Middle frontal gyrus (tissue), 1 donor: ENCODE measurements around the gene NXT1.

Experiments
- DNase-seq: peaks from one replicate; pipeline ENCODE4 v3.0.0-alpha.2; 2015; ENCODE audit warnings: low spot score; ENCODE audit errors: extremely low spot score

Gene NXT1

DNA sequence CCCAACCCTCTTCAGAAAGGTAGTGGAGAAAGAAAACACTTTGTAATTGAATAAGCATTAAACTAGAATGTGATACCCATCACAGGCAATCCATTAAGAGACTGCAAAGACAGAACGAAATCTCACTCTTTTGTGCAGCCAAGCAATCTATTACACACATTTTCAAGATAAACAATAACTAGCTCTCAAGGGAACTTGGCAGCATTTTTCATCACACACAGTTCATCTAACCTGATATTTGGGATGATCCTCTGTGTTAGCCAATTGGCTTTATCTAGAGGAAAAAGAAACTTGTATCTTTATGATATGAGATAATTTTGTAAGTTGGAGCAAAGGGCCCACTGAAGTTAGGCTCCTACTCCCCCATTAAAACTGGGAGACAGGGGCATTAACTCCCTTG is 9.9 kb downstream of the NXT1 start:
- DNase-seq = no peak

DNA sequence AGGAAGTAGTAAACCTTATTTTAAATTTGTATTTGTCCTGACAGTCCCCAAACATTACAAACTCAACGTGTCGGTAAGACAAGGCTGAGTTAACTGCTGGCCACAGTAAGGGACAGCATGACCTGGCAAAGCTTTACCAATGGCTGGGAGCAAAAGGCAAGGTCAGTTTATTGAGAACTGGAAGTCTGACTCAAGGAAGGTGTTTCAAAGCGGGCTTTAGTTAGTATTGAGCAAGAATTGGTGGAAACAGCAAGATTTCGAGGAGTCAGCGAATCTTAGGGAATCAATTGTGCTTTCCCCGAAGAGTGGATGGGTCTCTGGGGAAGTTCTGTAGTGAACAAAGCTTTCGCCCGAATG is 10.5 kb downstream of the NXT1 start:
- no peak for DNase-seq

DNA sequence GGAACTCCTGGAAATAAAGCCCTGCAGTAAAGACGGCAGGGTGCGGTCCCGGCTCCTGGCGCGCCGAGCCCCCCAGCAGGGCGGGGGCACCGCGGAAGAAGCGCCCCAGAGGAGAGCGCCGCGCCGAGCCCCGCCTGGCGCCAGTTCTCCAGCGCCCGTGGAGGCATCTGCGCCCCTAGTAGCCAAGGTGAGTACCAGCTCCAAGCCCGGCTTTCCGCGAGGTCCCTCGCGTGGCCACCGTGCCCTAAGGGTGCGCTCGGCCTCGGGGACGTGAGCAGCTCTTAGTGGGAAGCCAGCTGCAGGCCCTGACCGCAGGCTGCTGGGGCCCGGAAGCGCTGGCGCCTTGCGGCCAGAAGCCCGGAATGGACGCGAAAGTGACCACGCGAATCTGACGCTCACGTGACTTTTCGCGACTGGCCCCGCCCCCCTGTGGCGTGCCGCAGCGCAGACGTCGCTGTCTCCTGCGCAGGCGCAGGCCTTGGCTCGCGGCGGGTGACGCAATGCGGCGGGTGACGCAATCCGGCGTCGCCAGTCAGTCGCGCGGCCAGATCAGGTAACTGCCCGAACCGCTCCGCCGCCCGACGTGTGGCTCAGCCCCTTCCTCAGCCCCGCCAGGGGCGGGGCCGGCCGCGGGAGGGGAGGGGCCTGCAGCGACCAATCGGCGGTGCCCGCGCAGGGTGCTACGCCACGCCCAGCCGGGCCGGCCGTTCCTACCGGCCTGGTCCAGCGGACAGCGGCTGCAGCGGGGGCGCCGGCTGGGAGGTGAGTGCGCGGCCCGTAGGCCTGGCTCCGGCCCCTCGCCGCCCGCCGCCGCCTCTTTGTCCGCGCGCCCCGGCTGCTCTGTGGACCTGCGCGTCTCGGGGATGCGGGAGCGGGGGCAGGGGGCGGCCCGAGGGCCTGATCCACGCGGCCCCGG is 11.1 kb downstream of the NXT1 start, which contains the start of gene GZF1:
GZF1 (plus strand) TSS at position 707 of the 916 bp plus-strand sequence. CDS start 2,202 bp downstream, outside the sequence.
- peak; percentile 95 for DNase-seq

GRCh38 chr20:23362392-23363256 is 12.0 kb downstream of the NXT1 start:
- no peak for DNase-seq

DNA sequence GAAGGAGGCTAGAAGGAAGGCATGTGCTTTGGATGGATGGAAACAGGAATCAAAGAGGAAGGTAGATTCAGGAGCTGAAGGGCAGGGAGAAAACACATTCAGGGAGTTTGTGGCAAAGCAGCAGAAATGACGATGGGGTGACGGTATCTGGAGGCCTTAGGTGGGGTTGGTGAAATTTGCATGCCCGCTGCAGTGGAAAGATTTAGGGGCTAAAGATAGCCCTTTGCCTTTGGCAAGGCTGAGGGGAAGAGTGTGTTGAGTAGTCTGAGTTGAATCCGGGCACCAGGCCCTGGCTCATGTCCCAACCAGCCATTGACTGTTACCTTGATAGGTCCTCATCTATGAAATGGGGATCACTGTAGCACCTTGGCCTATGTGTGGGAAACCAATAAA is 12.7 kb downstream of the NXT1 start:
- DNase-seq = no peak

GRCh38 chr20:23365390-23366165 is 15.0 kb downstream of the NXT1 start:
- DNase-seq = no peak

DNA sequence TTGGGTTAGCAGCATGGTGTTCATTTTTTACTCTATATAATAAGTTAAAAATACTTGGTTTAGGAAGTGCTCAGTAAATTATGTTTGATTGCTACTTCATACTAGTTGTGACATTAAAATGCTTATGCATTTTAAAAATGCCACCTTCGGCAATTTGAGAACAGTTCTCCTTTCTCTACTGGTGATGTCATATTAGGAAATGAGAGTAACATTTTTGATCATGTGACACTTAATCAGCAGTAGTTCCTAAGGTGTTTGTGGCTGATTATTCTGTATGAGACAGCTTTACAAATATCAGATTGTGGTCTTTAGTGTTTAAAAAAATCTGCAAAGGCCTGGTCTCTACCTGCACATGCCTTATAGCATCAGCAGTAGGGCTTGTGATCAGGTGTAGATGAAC is 15.8 kb downstream of the NXT1 start:
- no peak for DNase-seq

- DNase-seq = no peak
These were observed 17.2 kb downstream of the NXT1 start for GRCh38 chr20:23367770-23368169.

DNA sequence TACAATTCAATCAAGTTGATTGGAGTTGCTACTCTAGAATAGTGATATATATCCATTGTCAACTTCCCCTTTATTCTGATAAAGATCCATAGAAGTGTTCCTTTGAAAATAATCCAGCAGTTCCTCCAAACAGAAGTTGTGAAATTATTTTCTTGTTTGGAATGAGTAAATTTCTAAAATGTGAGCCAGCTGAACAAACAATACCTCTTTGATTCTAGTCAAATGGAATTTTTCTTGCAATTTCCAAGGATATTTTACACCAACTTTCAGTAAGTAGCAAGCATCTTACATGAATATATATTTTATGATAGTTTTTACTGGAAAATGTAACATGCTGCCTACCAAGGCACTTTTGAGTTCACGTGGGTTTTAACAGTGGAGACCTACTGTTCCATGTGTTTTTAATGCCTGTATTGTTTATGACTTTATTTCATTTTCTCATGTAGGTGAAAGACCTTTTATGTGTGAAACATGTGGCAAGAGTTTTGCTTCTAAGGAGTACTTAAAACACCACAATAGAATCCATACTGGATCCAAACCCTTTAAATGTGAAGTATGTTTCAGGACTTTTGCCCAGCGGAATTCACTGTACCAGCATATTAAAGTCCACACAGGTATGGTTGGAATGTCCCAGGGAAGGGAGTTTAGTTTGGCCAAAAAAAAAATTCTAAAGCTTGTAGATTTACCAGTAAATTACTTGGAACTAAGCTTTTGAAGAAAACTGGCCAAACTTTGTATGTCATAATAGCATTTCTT is 17.9 kb downstream of the NXT1 start:
- DNase-seq = no peak

- no peak for DNase-seq
These were observed 18.7 kb downstream of the NXT1 start for GRCh38 chr20:23369072-23369823.

GRCh38 chr20:23370274-23370673 is 19.7 kb downstream of the NXT1 start:
- DNase-seq = no peak

DNA sequence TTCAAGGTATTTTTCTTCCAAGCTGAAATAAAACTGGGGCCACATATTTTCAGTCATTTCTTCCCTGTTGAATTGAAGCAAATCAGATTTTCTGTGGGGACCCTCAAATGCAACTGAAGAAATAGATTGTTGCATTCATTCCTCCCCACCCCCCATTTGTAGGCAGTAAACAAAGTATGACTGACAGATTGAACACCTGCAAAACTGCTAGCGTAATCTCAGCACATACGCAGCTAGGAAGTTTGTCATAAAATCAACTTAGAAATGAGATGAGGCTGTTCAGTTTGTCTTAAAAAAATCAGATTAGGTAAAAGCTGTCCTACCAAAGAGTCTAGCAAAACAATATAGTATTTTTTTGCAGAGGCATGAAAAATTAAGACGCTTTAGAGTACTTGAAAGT is 20.3 kb downstream of the NXT1 start:
- DNase-seq = no peak

- no peak for DNase-seq
These were observed 20.9 kb downstream of the NXT1 start for GRCh38 chr20:23371496-23371895.

- DNase-seq = no peak
These were observed 23.9 kb downstream of the NXT1 start for GRCh38 chr20:23374441-23374840.

GRCh38 chr20:23375827-23376226 is 25.2 kb downstream of the NXT1 start:
- DNase-seq = no peak

GRCh38 chr20:23379772-23380171 is 29.2 kb downstream of the NXT1 start:
- no peak for DNase-seq

- no peak for DNase-seq
These were observed 31.3 kb downstream of the NXT1 start for GRCh38 chr20:23381876-23382275.

DNA sequence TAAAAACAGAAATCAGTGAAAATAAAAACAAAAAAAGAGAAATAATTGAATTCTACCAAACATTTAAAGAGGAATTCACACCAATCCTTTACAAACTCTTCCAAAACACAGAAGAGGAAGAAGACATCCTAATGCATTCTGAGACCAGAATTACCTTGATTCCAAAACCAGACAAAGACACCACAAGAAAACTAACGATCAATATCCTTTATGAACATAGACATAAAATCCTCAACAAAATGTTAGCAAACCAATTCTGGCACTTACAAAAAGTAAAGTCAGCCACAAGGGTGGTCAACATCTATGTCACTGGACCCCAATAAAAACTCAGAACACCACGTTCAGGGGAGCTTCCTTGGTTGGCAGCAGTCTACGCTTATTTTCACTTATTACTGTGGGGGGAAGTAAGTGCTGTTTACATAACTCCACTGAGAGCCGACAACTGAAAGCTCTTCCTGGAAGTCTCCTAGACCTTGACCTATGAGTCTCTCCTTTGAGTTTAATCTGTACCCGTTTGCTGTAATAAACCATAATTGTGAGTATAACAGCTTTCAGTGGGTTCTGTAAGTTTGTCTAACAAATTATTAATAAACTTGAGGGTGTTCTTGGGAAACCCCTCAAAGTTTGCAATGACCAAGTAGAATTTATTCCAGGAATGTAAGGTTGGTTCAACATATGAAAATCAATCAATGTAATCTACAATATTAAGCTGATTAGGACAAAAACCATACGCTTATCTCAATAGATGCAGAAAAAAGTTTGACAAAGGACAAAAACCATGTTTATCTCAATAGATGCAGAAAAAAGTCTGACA is 35.9 kb downstream of the NXT1 start:
- DNase-seq = no peak

DNA sequence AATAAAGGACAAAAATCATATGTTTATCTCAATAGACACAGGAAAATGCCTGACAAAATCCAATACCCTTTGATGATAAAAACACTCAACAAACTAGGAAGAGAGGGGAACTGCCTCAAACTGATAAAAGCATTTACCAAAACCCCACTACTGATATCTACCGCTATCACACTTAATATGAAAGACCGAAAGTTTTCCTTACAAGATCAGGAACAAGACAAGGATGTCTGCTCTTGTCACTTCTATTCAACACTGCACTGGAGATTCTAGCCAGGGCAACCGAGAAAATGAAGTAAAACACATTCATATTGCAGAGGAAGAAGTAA is 36.5 kb downstream of the NXT1 start:
- DNase-seq = no peak
